ENCODE measurements around the gene TMCC3.

DNA sequence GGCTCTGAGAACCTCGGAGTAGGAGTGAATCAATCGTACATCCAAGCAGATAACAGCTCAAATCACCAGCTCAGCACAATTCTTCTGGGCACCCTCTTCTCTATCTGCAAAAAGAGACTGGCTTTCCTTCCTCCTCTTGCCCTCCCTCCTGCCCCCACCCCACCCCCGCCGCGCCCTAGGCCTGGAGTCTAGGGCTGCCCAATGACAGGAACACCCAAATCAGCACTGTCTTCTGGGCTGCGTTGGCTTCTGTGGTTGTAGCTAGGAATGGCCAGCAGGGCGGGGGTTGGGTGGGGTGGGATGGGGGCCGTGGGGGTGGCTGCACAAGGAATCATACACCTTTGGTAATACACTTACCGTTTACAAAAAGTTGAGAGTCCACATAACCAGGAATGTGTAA, 28.0 kb upstream of the TMCC3 start:
- TF ChIP-seq, protein P1, sequence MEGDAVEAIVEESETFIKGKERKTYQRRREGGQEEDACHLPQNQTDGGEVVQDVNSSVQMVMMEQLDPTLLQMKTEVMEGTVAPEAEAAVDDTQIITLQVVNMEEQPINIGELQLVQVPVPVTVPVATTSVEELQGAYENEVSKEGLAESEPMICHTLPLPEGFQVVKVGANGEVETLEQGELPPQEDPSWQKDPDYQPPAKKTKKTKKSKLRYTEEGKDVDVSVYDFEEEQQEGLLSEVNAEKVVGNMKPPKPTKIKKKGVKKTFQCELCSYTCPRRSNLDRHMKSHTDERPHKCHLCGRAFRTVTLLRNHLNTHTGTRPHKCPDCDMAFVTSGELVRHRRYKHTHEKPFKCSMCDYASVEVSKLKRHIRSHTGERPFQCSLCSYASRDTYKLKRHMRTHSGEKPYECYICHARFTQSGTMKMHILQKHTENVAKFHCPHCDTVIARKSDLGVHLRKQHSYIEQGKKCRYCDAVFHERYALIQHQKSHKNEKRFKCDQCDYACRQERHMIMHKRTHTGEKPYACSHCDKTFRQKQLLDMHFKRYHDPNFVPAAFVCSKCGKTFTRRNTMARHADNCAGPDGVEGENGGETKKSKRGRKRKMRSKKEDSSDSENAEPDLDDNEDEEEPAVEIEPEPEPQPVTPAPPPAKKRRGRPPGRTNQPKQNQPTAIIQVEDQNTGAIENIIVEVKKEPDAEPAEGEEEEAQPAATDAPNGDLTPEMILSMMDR (IDR thresholded peaks at IDR 0.05), result no peak
- no peak for TF ChIP-seq EP300 (IDR thresholded peaks at IDR 0.05)

Data from suprapubic skin (tissue), 3 donors.